ENCODE results near the gene ABCB11. TPM values are rescaled to one million over a fixed set of nuclear protein-coding genes. Genes with fewer than 3 reads are reported as not detected.

Gene ABCB11
- total and polyA plus RNA-seq, 3 experiments from 2014 or later = not detected

DNA sequence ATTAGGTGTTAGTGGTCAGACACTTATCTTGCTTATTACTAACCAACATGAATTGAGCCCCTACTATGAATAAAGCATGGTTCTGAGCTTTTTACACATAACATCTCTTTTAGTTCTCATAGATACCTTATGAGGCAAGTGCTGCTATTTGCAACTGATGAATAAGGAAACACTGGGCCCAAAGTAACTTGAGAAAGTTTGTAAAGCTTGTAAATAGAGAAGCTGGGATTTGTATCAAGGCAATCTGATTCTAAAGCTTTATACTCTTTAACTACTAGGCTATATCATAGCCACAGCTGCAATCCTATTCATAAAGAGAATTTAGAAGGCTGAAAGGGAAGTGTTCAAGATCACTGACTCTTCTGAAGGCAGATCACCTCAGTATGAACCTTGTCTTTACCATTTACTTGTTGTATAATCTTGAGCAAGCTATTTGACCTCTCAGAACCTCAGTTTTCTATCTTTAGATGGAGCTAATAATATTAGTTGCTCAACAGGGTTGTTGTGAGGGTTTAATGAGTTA is 60.4 kb downstream of the ABCB11 start:
- Mint-ChIP-seq H3K9me3 (no peaks in the 10 kb centered on the region), H3K36me3 (no peaks in the 10 kb centered on the region), H3K4me1 (peaks cover 3 to 6% (median 3%) of the 10 kb centered on the region in 3 donors), H3K27ac (no peak overlapping the region), H3K27me3 (no peaks in the 10 kb centered on the region), H3K4me3 (no peak overlapping the region)
- ChIA-PET POLR2A (no interaction called here), CTCF (interaction anchor here (0.9 to 2.4 kb wide), 6 partner anchors 9 to 168 kb away, joined by 3 to 11 read pairs (median 4); no protein-coding TSS in a partner anchor)
- Histone ChIP-seq H3K36me3 (ENCODE audit: insufficient read depth, low read length) (no peaks in the 10 kb centered on the region), H3K4me1 (ENCODE audit: insufficient read depth, low read length) (no peaks in the 10 kb centered on the region), H3K27me3 (ENCODE audit: insufficient read depth, low read length, poor library complexity, severe bottlenecking) (no peaks in the 10 kb centered on the region), H3K27ac (ENCODE audit: low read depth, low read length) (no peak overlapping the region), H3K9me3 (ENCODE audit: low read length) (no peaks in the 10 kb centered on the region), H3K4me3 (ENCODE audit: low read length) (no peak overlapping the region)
- DNase-seq = no peak

GRCh38 chr2:168969865-168970264 is 61.3 kb downstream of the ABCB11 start:
- POLR2A ChIA-PET = no interaction called here
- no peaks in the 10 kb centered on the region for H3K27me3 Mint-ChIP-seq
- H3K9me3 ChIP-seq (ENCODE audit: low read length) = no peaks in the 10 kb centered on the region

DNA sequence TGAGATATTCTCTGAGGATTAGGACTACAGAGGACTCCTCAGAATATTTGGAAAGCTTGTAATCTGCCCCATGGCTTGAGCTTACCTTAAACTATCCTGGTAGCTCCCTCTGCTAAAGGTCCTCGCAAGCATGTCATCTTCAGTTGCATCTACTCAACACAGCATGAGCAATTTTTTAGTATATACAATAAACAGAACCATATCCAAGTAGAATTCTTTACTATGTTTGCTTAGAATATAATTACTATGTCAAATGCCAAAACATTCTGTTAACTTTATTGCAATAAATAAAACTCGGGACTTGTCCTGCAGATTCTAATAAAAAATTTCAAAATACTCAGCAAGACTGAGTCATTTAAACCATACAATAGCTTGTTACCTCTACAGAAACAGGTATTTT is 62.8 kb downstream of the ABCB11 start:
- Histone ChIP-seq H3K4me3 (ENCODE audit: low read length) (no peak overlapping the region), H3K27ac (ENCODE audit: low read depth, low read length) (no peak overlapping the region), H3K36me3 (ENCODE audit: insufficient read depth, low read length) (no peaks in the 10 kb centered on the region), H3K9me3 (ENCODE audit: low read length) (no peaks in the 10 kb centered on the region), H3K4me1 (ENCODE audit: insufficient read depth, low read length) (peaks cover 17% of the 10 kb centered on the region), H3K27me3 (ENCODE audit: insufficient read depth, low read length, poor library complexity, severe bottlenecking) (no peaks in the 10 kb centered on the region)
- no peaks in the 10 kb centered on the region for H3K36me3 Mint-ChIP-seq
- ChIA-PET CTCF (interaction anchor here (1.6 to 2.1 kb wide), 2 partner anchors 140 to 174 kb away, joined by 4 to 7 read pairs; no protein-coding TSS in a partner anchor), POLR2A (no interaction called here)
- no peaks in the 10 kb centered on the region for H3K9me3 Mint-ChIP-seq
- peaks cover 18 to 26% (median 23%) of the 10 kb centered on the region in 3 donors for H3K4me1 Mint-ChIP-seq
- H3K27me3 Mint-ChIP-seq = no peaks in the 10 kb centered on the region
- H3K27ac Mint-ChIP-seq = no peak overlapping the region
- no peak overlapping the region for H3K4me3 Mint-ChIP-seq
- no peak for DNase-seq

More at GRCh38 chr2:168969865-168970264, 61.3 kb downstream of the ABCB11 start:
- Histone ChIP-seq H3K27me3 (ENCODE audit: insufficient read depth, low read length, poor library complexity, severe bottlenecking) (no peaks in the 10 kb centered on the region), H3K27ac (ENCODE audit: low read depth, low read length) (no peak overlapping the region), H3K4me3 (ENCODE audit: low read length) (no peak overlapping the region), H3K36me3 (ENCODE audit: insufficient read depth, low read length) (no peaks in the 10 kb centered on the region), H3K4me1 (ENCODE audit: insufficient read depth, low read length) (peaks cover 6% of the 10 kb centered on the region)
- no peak for DNase-seq
- Mint-ChIP-seq H3K4me1 (peaks cover 8 to 16% (median 13%) of the 10 kb centered on the region in 3 donors), H3K4me3 (no peak overlapping the region), H3K36me3 (no peaks in the 10 kb centered on the region), H3K9me3 (no peaks in the 10 kb centered on the region), H3K27ac (no peak overlapping the region)
- CTCF ChIA-PET = interaction anchor here (1.1 to 2.4 kb wide), 4 partner anchors 8 to 162 kb away, joined by 4 to 11 read pairs (median 5); no protein-coding TSS in a partner anchor

DNA sequence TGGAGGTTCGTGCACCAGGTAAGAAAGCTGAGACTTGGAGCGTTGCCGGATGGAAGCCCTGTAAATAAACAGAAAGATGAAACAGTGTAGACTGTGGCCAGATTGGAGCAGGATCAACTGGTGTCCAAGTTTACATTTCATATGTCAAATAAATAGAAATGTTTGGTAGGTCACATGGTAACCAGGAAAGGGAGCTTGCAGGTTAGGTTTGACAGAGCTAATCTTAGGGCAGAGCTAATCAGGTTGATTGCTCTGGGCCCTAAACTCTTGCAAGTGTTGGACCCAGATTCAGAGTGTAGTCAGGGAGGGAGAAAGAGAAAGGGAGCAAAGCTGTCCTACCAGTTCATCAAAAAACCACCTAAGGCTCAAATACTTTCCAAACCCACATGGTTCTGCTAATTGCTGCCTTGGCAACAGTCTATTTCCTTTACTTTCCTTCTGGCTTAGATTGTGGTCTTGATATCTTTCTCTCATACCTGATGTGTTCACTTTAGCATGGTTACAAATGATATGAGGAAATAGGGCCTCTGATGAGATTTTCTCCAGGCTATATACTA is 66.8 kb downstream of the ABCB11 start:
- H3K27ac Mint-ChIP-seq = peak overlapping the region; percentile 13 to 95 (median 26)
- H3K4me1 ChIP-seq (ENCODE audit: insufficient read depth, low read length) = peaks cover 17% of the 10 kb centered on the region
- H3K36me3 Mint-ChIP-seq = no peaks in the 10 kb centered on the region
- no peaks in the 10 kb centered on the region for H3K27me3 Mint-ChIP-seq
- CTCF ChIA-PET = interaction anchor here (0.7 to 1.5 kb wide), 6 partner anchors 123 to 178 kb away, joined by 3 to 6 read pairs (median 3); no protein-coding TSS in a partner anchor
- no peak overlapping the region for H3K4me3 ChIP-seq (ENCODE audit: low read length)
- H3K27ac ChIP-seq (ENCODE audit: low read depth, low read length) = no peak overlapping the region
- no peaks in the 10 kb centered on the region for H3K27me3 ChIP-seq (ENCODE audit: insufficient read depth, low read length, poor library complexity, severe bottlenecking)
- H3K9me3 ChIP-seq (ENCODE audit: low read length) = no peaks in the 10 kb centered on the region
- no peaks in the 10 kb centered on the region for H3K36me3 ChIP-seq (ENCODE audit: insufficient read depth, low read length)
- H3K4me3 Mint-ChIP-seq = peak overlapping the region in 4 of 7 donors; percentile 7 to 63 (median 14)
- no peak for DNase-seq
- peaks cover 20 to 28% (median 27%) of the 10 kb centered on the region in 3 donors for H3K4me1 Mint-ChIP-seq
- POLR2A ChIA-PET = no interaction called here
- no peaks in the 10 kb centered on the region for H3K9me3 Mint-ChIP-seq

DNA sequence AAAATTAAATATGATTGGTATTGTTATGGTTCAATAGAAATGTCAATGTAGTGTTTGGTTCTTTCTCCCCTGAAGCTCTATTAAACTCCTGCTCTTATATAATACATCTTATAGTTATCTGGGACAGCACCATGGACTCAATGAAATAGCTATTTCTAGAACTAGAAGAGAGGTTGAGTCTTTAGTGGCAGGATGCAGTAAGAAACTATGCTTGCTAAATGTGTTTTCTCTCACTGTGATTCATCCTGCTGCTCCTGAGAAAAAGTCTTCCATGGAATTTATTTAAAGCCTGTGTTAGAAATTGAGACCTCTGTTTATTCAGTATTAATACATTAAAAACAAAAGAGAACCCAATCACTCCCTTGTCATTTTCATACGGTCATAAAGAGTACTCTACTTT is 68.5 kb downstream of the ABCB11 start:
- POLR2A ChIA-PET = no interaction called here
- peaks cover 20 to 28% (median 27%) of the 10 kb centered on the region in 3 donors for H3K4me1 Mint-ChIP-seq
- peaks cover 0 to 4% of the 10 kb centered on the region in 2 donors for H3K27me3 Mint-ChIP-seq
- DNase-seq = no peak
- CTCF ChIA-PET = interaction anchor here (1.0 to 2.8 kb wide), 6 partner anchors 8 to 180 kb away, joined by 3 to 15 read pairs (median 6); no protein-coding TSS in a partner anchor
- H3K9me3 ChIP-seq (ENCODE audit: low read length) = no peaks in the 10 kb centered on the region
- H3K4me3 Mint-ChIP-seq = no peak overlapping the region
- H3K27me3 ChIP-seq (ENCODE audit: insufficient read depth, low read length, poor library complexity, severe bottlenecking) = no peaks in the 10 kb centered on the region
- no peaks in the 10 kb centered on the region for H3K36me3 Mint-ChIP-seq
- no peak overlapping the region for H3K27ac ChIP-seq (ENCODE audit: low read depth, low read length)
- peaks cover 17% of the 10 kb centered on the region for H3K4me1 ChIP-seq (ENCODE audit: insufficient read depth, low read length)
- H3K9me3 Mint-ChIP-seq = no peaks in the 10 kb centered on the region
- peak overlapping the region in 1 of 8 donors; percentile 12 for H3K27ac Mint-ChIP-seq
- no peaks in the 10 kb centered on the region for H3K36me3 ChIP-seq (ENCODE audit: insufficient read depth, low read length)
- H3K4me3 ChIP-seq (ENCODE audit: low read length) = no peak overlapping the region

GRCh38 chr2:168961450-168962229 is 69.5 kb downstream of the ABCB11 start:
- H3K36me3 Mint-ChIP-seq = no peaks in the 10 kb centered on the region
- no peaks in the 10 kb centered on the region for H3K9me3 ChIP-seq (ENCODE audit: low read length)
- H3K27ac ChIP-seq (ENCODE audit: low read depth, low read length) = no peak overlapping the region
- H3K4me1 Mint-ChIP-seq = peaks cover 20 to 28% (median 27%) of the 10 kb centered on the region in 3 donors
- H3K27me3 Mint-ChIP-seq = peaks cover 0 to 12% of the 10 kb centered on the region in 2 donors
- no peaks in the 10 kb centered on the region for H3K27me3 ChIP-seq (ENCODE audit: insufficient read depth, low read length, poor library complexity, severe bottlenecking)
- H3K4me3 ChIP-seq (ENCODE audit: low read length) = no peak overlapping the region
- ChIA-PET POLR2A (no interaction called here), CTCF (interaction anchor here (0.8 to 2.8 kb wide), 7 partner anchors 9 to 181 kb away, joined by 3 to 15 read pairs (median 6); no protein-coding TSS in a partner anchor)
- H3K27ac Mint-ChIP-seq = peak overlapping the region in 1 of 8 donors; percentile 59
- H3K4me1 ChIP-seq (ENCODE audit: insufficient read depth, low read length) = peaks cover 17% of the 10 kb centered on the region
- no peaks in the 10 kb centered on the region for H3K9me3 Mint-ChIP-seq
- no peaks in the 10 kb centered on the region for H3K36me3 ChIP-seq (ENCODE audit: insufficient read depth, low read length)
- no peak overlapping the region for H3K4me3 Mint-ChIP-seq
- DNase-seq = peak; percentile 2 to 56 (median 41)

- ChIA-PET CTCF (interaction anchor here (1.2 kb wide), 1 partner anchor 175 kb away, joined by 4 read pairs; no protein-coding TSS in a partner anchor), POLR2A (no interaction called here)
- H3K27ac Mint-ChIP-seq = no peak overlapping the region
- Histone ChIP-seq H3K4me1 (ENCODE audit: insufficient read depth, low read length) (no peaks in the 10 kb centered on the region), H3K27me3 (ENCODE audit: insufficient read depth, low read length, poor library complexity, severe bottlenecking) (no peaks in the 10 kb centered on the region), H3K36me3 (ENCODE audit: insufficient read depth, low read length) (no peaks in the 10 kb centered on the region), H3K9me3 (ENCODE audit: low read length) (no peaks in the 10 kb centered on the region), H3K4me3 (ENCODE audit: low read length) (no peak overlapping the region), H3K27ac (ENCODE audit: low read depth, low read length) (no peak overlapping the region)
- H3K4me3 Mint-ChIP-seq = no peak overlapping the region
- H3K9me3 Mint-ChIP-seq = peaks cover 10 to 15% (median 15%) of the 10 kb centered on the region in 5 donors
- DNase-seq = no peak
- H3K27me3 Mint-ChIP-seq = peaks cover 3 to 26% of the 10 kb centered on the region in 2 donors
- peaks cover 0 to 27% (median 0%) of the 10 kb centered on the region in 3 donors for H3K36me3 Mint-ChIP-seq
- H3K4me1 Mint-ChIP-seq = peaks cover 0 to 1% (median under 1%) of the 10 kb centered on the region in 3 donors
Measured at GRCh38 chr2:168956392-168956791, 74.7 kb downstream of the ABCB11 start.

DNA sequence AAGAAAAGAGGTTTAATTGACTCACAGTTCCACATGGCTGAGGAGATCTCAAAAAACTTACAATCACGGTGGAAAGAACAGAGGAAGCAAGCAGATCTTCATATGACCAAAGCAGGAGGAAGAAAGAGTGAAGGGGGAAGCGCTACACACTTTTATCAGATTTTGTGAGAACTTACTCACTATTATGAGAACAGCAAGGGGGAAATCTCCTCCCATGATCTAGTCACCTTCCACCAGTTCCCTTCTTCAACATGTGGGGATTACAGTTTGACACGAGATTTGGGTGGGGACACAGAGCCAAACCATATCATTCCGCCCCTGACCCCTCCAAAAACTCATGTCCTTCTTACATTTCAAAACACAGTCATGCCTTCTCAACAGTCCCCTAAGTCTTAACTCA is 75.8 kb downstream of the ABCB11 start:
- no peaks in the 10 kb centered on the region for H3K36me3 ChIP-seq (ENCODE audit: insufficient read depth, low read length)
- H3K9me3 ChIP-seq (ENCODE audit: low read length) = no peaks in the 10 kb centered on the region
- Mint-ChIP-seq H3K27me3 (peaks cover 3 to 26% of the 10 kb centered on the region in 2 donors), H3K36me3 (peaks cover 0 to 27% (median 0%) of the 10 kb centered on the region in 3 donors), H3K4me3 (no peak overlapping the region), H3K4me1 (no peaks in the 10 kb centered on the region), H3K9me3 (peaks cover 10 to 15% (median 15%) of the 10 kb centered on the region in 5 donors), H3K27ac (no peak overlapping the region)
- no peaks in the 10 kb centered on the region for H3K4me1 ChIP-seq (ENCODE audit: insufficient read depth, low read length)
- DNase-seq = no peak
- ChIA-PET POLR2A (no interaction called here), CTCF (no interaction called here)
- no peak overlapping the region for H3K4me3 ChIP-seq (ENCODE audit: low read length)
- H3K27ac ChIP-seq (ENCODE audit: low read depth, low read length) = no peak overlapping the region
- no peaks in the 10 kb centered on the region for H3K27me3 ChIP-seq (ENCODE audit: insufficient read depth, low read length, poor library complexity, severe bottlenecking)

All from CD8-positive, alpha-beta memory T cell (primary cell).